ENCODE results near the gene CEP63.
A peak's percentile ranks its signal among the peaks of the same experiment; 100 is the strongest.

Gene CEP63

GRCh38 chr3:134468519-134468918 lies 17.3 kb upstream of the CEP63 start:
- DNase-seq (ENCODE audit: low read depth), result no peak

- DNase-seq (ENCODE audit: low read depth), result no peak
Observed at GRCh38 chr3:134471521-134472193, 14.2 kb upstream of the CEP63 start.

- DNase-seq (ENCODE audit: low read depth), result no peak
Observed at GRCh38 chr3:134472831-134473230, 13.0 kb upstream of the CEP63 start.

DNA sequence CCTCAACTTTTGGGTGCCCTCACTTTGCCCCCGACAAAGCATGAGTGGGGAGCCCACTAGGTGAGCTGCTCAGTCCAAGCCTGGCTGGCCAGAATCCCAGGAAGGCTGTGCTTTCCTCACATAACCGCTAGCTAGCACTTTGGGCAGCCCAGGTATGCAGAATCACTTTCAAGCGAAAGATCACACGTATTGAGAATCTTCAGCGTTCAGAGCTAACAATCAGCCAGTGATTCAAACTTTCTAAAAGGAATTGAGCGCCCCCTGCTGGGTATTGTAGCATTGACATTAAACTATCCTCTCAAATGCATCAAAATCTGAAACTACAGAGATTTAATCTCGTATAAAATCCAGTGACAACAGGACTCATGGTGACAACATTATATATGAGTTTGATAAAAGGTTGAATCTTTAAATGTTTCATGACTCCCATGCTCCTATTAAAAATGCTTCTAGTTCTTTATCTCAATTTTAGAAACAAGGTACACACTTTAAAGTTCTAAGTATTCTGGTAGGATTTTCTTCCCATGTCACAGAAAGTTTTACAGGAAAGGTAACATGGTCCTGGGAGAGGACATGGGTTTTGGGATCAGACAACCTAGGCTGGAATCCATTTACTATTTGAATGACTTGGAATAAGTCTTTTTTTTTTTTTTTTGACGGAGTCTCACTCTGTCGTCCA lies 11.8 kb upstream of the CEP63 start:
- DNase-seq (ENCODE audit: low read depth), result peak; percentile 56

- DNase-seq (ENCODE audit: low read depth), result no peak
Observed at GRCh38 chr3:134474956-134475355, 10.9 kb upstream of the CEP63 start.

DNA sequence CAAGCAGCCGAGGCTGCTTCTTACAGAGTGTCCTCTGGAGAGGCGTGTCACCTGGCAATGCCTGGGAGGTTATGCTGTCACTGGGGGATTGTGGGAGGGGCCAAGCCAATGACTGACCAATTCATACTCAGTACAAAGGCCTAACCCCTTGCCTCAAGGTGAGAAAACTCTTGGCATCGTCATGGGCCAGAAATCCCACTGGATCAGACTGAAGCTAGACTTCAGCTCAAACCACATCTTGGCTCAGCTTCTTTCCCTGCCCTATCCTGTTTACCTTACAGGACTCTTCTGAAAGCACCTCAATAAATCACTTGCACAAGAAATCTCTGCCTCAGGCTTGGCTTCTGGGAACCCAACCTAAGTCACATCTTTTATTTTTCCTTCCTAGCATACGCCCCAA lies 9.6 kb upstream of the CEP63 start:
- no peak for DNase-seq (ENCODE audit: low read depth)

DNA sequence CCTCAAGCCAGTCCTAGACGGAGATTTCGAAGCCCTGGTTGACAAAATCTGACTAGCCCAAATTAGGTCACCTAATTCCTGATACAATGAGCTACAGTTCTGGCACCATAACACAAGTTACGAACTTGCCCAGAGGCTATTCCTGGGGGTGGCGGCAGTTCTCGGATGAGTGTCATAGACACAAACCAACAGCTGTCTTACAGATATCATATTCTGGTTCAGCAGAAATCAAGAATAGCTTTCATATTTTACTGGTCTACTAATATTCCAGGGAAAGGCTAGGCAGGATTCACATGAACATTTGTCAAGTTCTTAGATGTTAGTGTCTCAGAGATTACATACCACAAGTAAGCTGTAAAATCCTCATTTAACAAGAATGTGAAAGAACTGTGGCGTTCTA lies 8.9 kb upstream of the CEP63 start:
- DNase-seq (ENCODE audit: low read depth), result no peak

DNA sequence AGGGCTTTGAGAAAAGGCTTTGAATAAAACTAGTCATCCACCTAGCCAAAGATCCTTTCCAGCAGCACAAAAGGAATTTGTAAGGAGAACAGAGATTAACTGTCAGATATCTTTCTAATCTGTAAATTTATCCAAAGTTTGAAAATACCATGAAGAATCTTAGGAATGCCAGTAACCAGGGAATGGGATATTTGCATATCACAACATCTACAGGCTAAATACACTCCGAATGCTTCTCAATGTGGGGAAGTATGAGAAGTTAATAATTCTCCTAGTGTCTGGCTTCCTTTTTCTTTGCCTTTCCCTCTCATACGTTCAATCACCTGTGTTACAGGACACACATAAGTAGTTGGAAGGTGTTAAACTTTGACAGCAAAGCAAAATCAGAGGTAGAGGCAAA lies 7.9 kb upstream of the CEP63 start:
- no peak for DNase-seq (ENCODE audit: low read depth)

DNA sequence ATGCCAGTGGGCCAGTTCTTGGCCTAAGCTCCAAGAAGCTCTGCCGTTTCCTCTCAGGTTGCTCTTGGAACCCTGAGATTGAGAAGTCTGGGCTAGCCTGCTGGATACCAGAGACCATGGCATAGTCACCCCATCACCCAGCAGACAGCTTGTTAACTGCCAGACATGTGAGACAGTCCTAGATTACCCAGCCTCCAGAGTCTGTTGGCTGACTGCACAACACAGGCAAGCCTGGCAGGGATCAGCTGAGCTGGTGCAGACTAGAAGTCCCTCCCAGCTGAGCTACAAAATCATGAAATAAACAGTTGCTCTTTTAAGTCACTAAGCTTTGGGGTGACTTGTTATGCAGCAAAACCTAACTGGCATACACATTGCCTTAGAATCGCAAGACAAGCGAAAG lies 5.3 kb upstream of the CEP63 start:
- no peak for DNase-seq (ENCODE audit: low read depth)

GRCh38 chr3:134481166-134481565 lies 4.7 kb upstream of the CEP63 start:
- DNase-seq (ENCODE audit: low read depth), result no peak

DNA sequence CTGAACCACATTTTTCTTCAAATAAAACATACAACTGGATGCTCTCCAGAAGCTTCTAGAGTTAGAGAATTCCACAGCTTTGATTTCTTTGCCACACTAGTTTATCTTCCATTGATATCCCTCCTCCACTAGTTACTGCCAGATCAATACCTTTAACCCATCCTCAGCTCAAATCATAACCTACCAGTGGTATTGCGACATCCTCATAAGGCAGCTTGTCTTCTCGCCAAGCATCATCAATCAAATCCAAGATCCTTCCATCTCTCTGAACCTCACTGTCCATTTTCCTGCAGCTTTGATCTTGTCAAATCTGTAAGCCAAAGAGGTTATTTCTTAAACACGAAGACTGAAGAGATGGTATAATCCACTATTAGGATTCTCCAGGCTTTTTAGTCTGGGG lies 3.2 kb upstream of the CEP63 start:
- DNase-seq (ENCODE audit: low read depth), result no peak

DNA sequence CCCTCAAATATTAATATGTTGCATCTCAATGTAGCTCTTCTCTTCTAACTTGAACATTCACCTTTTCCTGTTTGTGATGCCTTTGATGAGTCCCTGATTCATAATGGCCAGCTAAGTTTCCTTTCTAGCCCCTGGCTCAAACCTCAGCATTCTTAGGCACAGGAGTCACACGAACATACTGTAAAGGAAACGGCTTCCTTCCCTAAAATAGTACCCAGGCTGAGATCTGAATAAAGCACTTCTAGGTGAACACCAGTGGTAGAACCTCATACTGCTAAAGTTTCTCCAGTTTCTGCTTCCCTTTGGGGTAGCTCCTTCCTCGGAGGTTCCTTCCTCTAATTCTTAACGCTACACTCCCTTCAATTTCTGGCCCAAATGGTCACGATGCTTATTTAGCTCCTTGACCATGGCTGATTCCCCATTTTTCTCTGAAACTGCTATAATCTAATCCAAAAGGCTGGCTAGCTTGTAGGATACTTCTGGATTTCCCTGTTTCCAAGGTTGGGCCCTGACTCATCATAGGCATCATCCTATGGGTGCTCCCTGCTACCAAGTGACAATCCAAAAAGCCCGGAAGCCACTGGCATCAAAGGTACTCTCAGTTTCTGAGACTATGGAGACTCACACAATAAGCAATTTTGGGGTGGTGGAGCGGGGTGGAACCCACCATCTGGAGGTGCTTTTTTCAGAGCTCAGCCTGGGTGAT lies 2.5 kb upstream of the CEP63 start:
- DNase-seq (ENCODE audit: low read depth), result no peak

DNA sequence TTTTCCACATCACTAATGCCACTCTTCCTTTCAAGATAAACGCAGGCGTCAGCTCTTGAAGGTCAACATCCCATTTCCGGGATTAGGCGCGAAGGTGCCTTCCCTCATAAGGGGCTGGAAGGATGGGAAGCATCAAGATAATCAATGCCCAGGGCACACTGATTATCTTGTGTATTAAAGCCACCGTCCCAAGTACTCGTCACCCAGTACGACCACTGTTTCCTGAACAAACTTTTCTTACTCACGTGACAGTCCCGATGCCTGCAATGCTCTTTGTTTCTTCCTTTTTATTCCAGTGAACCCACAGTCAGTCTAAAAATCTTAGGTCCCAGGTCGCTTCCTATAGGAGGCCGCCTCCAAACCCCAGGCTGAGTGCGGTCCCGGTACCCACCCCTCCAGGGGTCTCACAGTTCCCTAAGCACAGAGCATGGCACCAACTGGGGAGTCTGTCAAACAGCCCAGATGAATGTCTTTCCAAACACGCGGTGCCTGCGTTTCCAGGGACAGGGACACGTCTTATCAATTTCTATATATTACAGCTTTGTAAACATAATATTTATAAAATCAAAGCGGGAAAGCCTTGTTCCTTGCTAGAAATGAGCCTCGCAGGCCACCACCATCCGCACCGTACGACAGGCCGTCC lies 661 bp upstream of the CEP63 start:
- no peak for DNase-seq (ENCODE audit: low read depth)

DNA sequence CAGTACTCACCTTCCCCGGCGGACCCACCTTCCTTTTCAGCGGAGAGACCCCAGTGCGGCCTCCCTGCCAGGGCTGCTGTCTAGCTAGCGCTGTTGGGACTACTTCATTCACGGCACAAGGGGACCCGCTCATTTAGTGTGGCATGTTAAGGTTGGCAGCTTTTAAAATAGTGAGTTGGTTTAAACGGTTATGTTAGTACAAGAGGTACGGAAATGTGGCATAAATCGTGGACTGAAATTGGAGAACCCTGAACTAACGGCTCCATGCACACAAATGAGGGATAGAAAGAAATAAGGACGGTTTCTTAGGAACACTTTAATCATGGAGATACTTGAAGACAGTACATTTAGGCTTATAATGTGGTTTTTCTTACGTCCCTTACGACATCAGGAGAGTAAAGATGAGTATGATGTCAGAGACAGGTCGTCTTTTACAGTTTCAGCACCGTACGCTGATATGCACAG lies 752 bp downstream of the CEP63 start:
- no peak for DNase-seq (ENCODE audit: low read depth)

DNA sequence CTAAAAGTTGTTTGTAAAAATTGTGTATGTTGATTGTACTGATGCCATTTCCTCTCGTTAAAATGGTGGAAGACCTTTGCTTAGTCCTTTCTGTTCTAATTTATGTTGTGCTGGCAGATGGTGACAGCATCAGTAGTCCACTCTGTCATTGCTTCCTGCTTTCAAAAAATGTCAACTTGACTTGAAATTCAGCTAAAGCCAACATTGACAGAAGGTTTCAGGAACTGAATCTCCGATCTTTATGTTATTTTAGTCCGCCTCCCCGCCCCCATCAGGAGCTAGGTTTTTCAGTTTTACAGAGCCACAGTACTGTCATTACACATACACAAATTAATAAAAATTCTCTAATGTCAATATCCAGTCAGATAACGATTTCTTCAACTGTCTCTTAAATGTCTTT lies 1.5 kb downstream of the CEP63 start:
- DNase-seq (ENCODE audit: low read depth), result no peak

GRCh38 chr3:134494495-134494894 lies 8.6 kb downstream of the CEP63 start:
- DNase-seq (ENCODE audit: low read depth), result no peak

- DNase-seq (ENCODE audit: low read depth), result no peak
Observed at GRCh38 chr3:134495980-134496379, 10.1 kb downstream of the CEP63 start.

DNA sequence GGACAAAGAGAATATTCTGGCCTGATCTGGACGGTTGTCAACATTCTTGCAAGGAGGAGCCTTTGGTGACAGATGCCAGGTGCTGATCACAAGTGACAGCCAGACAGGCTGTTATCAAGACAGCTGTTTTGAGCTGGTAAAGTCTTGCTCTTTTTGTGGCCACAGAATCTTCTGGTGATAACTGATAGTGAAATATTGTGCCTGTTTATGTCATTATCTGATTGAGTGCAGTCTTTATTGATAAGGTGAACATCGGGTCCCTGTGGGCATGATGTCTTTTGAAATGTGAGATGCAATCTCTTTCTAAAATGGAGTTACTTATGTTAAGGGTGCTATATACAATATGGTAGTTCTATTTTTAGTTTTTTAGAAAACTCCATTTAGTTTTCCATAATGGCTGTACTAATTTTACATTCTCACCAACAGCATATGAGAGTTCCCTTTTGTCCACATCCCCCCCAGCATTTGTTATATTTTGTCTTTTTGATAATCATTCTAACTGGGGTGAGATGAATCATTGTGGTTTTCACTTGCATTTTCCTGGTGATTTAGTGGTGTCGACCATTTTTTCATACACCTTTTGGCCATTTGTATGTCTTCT lies 10.7 kb downstream of the CEP63 start:
- no peak for DNase-seq (ENCODE audit: low read depth)

DNA sequence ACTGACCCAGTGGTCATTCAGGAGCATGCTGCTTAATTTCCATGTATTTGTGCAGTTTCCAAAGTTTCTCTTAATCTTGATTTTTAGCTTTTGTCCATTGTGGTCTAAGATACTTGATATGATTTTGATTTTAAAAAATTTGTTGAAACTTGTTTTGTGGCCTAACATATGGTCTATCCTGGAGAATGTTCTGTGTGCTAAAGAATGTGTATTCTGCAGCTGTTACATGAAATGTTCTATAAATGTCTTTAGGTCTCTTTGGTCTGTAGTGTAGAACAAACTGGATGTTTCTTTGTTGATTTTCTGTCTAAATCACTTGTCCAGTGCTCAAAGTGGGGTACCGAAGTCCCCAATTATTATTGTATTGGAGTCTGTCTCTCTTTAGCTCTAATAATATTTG lies 17.4 kb downstream of the CEP63 start:
- no peak for DNase-seq (ENCODE audit: low read depth)

DNA sequence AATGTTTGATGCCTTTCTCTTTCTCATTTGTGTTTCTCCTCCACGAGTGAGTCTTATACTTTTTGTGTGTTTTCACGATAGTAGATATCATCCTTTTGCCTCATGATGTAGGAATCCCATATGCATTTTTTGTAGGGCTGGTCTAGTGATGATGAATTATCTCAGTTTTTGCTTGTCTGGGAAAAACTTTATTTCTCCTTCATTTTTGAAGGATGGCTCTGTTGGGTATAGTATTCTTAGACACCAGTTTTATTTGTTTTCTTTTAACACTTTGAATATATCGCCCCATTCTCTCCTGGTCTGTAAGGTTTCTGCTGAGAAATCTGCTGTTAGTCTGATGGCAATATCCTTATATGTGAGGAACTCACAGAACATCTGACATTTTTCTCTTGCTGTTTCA lies 18.3 kb downstream of the CEP63 start:
- no peak for DNase-seq (ENCODE audit: low read depth)

GRCh38 chr3:134505485-134505884 lies 19.6 kb downstream of the CEP63 start:
- no peak for DNase-seq (ENCODE audit: low read depth)

DNA sequence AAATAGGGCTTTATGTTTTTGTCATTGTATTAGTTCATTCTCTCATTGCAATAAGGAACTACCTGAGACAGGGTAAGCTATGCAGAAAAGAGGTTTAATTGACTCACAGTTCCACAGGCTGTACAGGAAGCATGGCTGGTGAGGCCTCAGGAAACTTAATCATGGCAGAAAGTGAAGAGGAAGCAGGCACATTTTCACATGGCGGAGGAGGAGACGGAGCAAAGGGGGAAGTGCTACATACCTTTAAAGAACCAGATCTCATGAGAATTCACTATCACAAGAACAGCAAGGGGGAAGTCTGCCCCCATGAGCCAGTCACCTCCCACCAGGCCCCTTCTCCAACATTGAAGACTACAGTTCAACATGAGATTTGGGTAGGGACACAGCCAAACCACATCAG lies 25.6 kb downstream of the CEP63 start:
- no peak for DNase-seq (ENCODE audit: low read depth)

Data from stimulated activated CD8-positive, alpha-beta memory T cell treated with anti-CD3 and anti-CD28 coated beads, Interleukin-4, amount 100 ng/mL, for 24 hours (primary cell).